GM18498 (cell line): ENCODE data around the gene TRIM66.

Experiments
- ATAC-seq: cut with Tn5 transposase; IDR thresholded peaks from one replicate; pipeline ENCODE4 v1.9.1; 2021; ENCODE audit warnings: mild to moderate bottlenecking, moderate library complexity; ENCODE audit not compliant: unreplicated experiment

Gene TRIM66

GRCh38 chr11:8715501-8715900 is 33.0 kb upstream of the TRIM66 start:
- no peak for ATAC-seq

DNA sequence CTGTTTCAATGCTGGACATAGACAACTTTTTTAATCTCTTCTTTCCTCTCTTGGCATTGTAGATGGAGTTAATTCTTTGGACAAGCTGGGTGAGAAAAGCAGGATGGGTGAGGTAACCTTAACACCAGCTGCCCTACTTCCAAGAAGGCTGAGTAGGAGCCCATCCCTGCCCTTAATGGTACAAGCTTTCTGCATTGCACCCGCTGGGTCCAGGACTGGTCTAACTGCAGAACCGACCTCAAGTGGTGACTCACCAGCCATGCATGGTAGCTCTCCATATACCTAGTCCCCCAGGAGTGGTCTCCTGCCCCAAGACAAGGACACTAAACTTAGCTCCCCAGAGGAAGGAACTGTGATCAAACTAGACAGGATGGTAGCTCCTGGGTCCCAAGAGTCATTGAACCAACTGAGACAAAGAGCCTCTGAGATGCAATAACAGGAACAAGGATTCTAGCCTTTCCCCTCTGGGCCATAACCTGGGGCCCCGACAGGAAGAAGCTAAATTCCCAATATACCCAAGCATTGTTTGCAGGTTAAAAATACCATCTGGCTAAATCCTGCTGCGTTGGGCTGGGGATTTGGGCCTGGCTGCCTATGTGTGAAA is 32.3 kb upstream of the TRIM66 start:
- no peak for ATAC-seq

DNA sequence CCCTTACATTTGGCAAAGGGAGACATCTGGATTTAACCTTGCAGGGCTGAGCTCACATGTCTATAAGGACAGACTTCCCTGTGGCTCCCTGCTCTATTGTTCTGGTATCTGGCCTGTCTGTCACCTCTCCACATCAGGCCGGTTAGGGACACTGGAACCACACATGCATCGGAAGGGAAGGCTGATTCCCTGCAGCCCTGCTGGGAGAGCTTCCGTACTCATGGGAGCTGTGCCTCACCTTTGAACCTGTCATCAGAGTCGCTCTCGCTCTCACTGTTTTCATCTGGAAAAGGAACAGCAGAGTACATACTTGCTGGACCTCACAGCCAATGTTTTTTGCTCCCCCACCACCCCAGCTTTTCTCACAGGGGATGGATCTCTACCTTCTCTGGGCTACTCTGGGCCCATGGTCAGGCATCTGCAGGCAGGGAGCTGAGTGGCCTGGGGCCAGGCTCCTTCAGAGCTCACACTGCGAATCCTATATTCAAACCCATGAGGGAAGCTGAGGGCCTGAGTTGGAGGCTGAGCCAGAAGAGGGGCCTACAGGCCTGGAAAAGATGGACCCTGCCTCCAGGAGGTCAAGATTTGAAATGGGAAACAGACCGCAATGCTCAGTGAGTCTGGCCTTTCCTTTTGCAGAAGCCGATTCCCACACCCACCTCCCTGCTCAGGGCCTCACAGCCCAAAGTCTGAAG is 31.4 kb upstream of the TRIM66 start:
- ATAC-seq = no peak

DNA sequence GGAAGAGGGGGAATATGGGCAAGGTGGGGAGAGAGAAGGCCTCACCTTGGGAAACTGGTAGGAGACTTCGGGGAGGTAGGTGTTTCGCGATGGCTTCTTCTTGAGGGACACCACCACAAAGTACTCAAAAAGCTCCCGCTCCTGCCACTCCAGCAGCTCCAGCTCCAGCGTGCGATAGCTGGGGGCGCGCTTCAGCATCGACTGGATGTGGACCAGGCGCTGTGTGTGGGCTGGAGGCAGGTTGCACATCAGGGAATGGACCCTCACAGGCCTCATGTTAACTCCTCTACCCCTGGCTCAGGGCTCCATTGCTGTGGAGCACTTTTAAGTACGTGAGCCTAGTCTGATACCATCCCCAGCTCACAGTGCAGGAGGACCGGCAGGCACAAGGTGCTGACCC is 30.0 kb upstream of the TRIM66 start:
- no peak for ATAC-seq

DNA sequence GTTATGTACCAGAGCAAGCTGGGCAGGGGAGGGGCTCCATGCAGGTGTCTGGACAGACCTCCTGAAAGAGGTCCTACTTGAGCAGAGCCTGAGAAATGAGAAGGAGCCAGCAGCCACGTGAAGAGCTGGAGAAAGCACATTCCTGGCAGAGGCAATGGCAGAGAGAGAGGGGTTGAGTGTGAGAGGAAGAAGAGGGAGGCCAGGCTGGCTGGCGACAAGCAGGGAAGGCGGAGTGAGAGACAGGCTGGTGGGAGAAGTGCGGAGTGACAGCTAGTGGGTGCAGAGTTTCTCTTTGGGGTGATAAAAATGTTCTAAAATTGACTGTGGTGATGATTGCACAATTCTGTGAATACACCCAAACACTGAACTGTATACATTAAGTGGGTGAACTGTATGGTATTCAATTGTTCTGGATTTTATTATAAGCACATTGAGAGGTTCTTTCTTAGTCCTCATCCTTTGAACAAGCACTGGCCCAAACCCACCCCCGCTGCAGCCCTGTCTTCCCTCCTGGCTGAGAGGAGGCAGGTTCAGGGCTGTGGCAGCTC is 29.5 kb upstream of the TRIM66 start:
- no peak for ATAC-seq

- ATAC-seq = no peak
Measured at GRCh38 chr11:8709777-8710176, 27.3 kb upstream of the TRIM66 start.

DNA sequence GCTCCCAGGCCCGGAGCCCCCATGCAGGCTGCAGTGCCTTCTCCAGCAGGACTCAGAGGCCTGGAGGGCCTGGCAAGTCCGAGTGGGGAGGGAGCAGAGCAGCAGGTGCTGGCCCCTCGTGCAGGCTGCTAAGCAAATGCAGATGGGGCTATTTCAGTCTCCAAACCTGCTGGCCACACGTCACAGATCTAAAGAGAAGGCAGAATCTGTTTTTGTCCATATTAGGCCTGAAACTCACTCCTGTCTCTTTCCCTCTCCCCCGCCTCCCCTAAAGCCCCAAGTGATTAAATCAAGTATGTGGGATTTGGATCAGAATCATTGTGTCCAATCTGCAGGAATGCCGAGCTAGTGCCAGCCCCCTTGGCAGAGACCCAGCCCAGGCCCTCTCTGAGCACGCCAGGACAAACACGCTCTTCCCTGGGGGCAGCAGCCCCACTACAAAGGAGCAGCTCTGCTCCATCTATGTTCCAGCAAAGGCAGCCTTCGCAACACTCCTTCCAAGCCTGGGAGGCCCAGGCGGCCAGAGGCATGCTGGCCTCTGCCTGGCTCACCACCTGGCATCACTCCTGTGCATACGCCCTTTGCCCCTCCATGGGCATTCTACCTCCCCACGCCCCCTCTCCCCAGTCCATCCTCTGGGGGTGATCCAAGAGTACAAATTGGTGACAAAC is 26.7 kb upstream of the TRIM66 start:
- ATAC-seq = no peak

GRCh38 chr11:8707541-8708191 is 25.2 kb upstream of the TRIM66 start:
- no peak for ATAC-seq

GRCh38 chr11:8706673-8707432 is 24.4 kb upstream of the TRIM66 start:
- ATAC-seq = no peak

DNA sequence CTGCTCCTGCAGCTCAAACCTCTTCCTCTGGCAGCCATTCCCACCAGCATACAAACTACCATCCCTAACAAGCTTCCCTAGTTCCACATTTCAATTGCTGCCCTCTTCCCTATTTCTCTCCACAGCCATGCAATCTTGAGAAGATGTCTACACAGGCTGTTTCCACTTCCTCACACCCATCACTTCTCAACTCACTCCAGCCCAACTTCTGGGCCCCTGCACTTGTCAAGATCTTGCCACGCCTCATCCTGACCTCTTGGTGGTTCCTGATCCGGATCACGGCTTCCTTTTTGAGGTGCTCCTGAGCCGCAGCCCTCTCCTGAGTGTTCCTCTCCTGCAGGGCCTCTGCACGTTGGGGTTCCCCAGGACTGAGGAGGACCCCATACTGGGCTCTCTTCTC is 22.7 kb upstream of the TRIM66 start:
- ATAC-seq = no peak

- ATAC-seq = no peak
Measured at GRCh38 chr11:8704136-8704535, 21.7 kb upstream of the TRIM66 start.

GRCh38 chr11:8702598-8702915 is 20.1 kb upstream of the TRIM66 start:
- no peak for ATAC-seq

DNA sequence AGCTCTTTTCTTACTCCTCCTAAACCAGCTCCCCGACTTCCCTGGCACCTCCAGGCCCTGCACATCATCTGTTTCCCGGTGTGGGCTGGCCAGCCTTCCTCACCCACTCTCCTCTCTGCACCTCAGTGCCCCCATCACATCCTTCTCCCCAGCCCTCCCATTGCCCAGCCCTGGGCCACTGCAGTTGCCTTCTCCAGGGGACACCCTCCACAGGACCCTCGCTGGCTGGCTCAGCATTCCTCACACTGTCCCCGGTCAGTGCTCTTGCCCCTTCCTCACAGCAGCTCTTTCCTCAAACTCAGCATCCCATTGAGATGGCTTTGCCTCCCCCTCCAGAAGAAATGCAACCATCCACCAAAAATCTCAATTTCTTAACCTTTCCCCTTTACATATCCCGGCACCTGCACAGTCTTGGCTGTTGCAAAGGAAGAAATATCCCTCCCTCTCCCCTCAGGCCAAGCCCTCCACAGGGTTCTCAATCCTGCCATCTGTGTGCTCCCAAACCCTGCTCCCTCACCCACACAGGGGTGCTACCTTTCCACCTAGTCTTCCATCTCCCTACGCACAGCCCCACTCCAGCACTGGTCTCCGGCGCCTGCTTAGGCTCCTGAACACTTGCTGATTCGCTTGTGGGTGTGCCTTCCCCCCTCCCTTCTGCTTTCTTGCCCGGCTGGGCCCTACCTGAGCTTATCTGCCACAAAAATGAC is 19.6 kb upstream of the TRIM66 start:
- no peak for ATAC-seq

GRCh38 chr11:8699903-8700302 is 17.4 kb upstream of the TRIM66 start:
- ATAC-seq = no peak

DNA sequence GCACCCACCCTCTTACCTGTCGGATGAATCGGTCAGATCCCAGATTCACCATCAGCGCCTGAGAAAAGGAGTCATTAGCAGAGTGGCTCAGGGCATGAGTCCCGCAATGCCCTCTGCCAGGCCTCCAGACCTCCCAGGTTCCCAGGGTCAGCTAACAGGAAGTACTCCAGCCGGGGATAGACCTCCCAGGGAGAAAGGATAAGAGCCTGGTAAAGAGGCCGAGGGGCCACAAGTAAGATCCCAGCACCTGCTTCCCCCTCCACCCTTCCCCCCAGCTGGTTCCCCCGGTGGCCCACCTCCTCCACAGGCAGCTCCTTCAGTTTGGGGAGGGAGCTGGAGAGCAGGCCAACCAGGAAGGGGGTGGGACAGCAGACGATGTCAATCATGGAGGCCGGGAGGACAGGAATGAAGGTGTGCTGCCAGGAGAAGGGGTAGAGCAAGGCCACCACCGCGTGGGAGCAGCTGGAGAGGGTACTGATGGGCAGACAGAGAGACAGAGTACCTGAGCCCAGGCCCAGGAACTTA is 16.5 kb upstream of the TRIM66 start:
- ATAC-seq = no peak

DNA sequence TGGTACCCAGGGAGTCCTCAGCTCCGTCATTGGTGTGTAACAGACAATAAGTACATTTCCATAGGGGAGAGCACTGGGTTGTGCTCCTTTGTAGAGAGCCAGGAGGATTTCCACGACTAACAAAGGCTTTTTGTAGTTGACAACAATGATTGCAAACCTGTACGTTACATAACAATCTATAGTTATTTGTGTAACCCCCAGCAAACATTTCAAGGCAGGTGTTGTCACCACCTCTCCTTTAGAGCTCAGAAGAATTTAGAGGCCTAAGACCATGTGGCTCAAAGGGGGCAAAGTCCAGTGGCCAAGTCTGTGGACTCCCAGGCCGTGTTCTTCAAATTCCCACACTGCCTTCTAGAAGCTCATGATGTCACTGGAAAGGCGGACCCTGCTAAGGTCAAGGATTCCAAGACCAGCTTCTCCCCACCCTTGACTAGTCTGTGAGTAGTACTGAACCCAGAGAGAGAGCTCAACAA is 15.9 kb upstream of the TRIM66 start:
- no peak for ATAC-seq

DNA sequence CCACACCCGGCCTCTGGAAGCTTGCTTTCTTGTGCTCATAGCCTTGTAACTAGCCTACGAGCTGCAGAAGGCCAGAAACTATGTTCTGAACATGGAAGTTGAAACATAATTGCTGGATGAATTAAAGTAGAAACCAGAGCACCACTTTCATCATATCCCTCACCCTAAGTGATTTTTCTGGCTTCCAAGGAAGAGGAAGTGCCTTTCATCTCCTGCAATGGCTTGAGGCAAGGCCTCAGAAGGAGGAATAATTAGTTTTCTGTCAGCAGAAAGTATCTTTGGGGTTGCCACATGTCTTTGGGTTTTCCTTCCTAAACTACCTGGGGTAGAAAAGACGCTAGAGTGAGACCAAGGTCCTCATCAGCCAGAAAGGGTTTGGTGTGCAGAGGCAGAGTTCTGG is 14.6 kb upstream of the TRIM66 start:
- ATAC-seq = no peak

GRCh38 chr11:8694137-8694536 is 11.7 kb upstream of the TRIM66 start:
- ATAC-seq = no peak

- ATAC-seq = no peak
Measured at GRCh38 chr11:8693555-8693954, 11.1 kb upstream of the TRIM66 start.

DNA sequence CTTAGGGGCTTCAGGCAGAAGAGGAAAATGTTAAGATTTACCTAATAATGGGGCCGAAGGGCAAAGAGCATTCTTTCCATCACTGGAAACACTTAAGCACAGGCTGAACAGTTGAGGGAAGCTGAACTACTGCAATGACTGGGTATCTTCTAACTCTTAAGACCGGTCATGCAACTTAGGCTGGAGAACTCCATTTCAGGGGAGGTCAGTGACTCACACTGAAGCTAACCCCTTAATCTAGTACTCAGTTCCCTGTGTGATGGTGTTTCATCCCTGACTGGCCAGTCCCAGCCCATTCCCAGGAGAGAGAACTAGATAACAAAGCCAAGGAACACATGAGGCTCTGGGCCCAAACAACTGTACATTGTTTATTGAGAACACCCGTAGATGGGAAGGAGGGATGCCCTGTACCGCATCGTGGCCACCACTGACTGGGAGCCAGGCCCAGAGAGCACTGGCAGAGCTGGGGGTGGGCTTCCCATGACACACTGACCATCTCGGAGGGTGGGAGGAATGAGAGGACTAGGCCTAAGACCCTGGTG is 10.6 kb upstream of the TRIM66 start:
- no peak for ATAC-seq
